A549 (cell line): ENCODE data around the gene CYP26B1.

Experiments
- BHLHE40 ChIP-seq: IDR thresholded peaks from 2 replicates; pipeline ENCODE4 v1.6.1; 2012; ENCODE audit warnings: low read depth, low read length, inconsistent platforms
- CBX2 ChIP-seq: fragments of 200-600 bp; sonication (generic); IDR thresholded peaks from 2 replicates; pipeline ENCODE4 v1.6.1; 2016; ENCODE audit warnings: low read depth, mild to moderate bottlenecking, borderline replicate concordance
- CHD2 ChIP-seq: fragments of 150-350 bp; IDR thresholded peaks from 2 replicates; pipeline ENCODE4 v1.6.1; 2014; ENCODE audit warnings: low read length; ENCODE audit not compliant: partially characterized antibody
- CHD4 ChIP-seq: fragments of 200-600 bp; sonication (generic); IDR thresholded peaks from 2 replicates; pipeline ENCODE4 v1.6.1; 2016; ENCODE audit warnings: antibody characterized with exemption, mild to moderate bottlenecking, borderline replicate concordance
- CTCF ChIP-seq: fragments of >200 bp; sonication (Bioruptor Twin); formaldehyde crosslinking; IDR thresholded peaks from 3 replicates; pipeline ENCODE4 v1.5.1; 2016
- EHMT2 ChIP-seq: fragments of 200-600 bp; sonication (generic); IDR thresholded peaks from 2 replicates; pipeline ENCODE4 v1.6.1; 2016; ENCODE audit warnings: antibody characterized with exemption, low read depth, mild to moderate bottlenecking, moderate library complexity
- EP300 ChIP-seq, 2 experiments: fragments of >200 bp; sonication (Bioruptor Twin); formaldehyde crosslinking; IDR thresholded peaks; 2 replicates in 1 of 2; 3 replicates in 1 of 2; pipeline ENCODE4 v1.6.1; 2016 to 2017
- HDAC2 ChIP-seq: fragments of 200-600 bp; sonication (generic); IDR thresholded peaks from 2 replicates; pipeline ENCODE4 v1.6.1; 2016
- HMGXB4 ChIP-seq: fragments of 250-450 bp; sonication (Bioruptor Pico); IDR thresholded peaks from 2 replicates; pipeline ENCODE4 v1.5.0; 2021; ENCODE audit warnings: mild to moderate bottlenecking, moderate library complexity, borderline replicate concordance
- POLR2A ChIP-seq: IDR thresholded peaks from 2 replicates; pipeline ENCODE4 v1.6.1; 2012; ENCODE audit warnings: mild to moderate bottlenecking, low read length
- REST ChIP-seq: fragments of 200-600 bp; sonication (generic); IDR thresholded peaks from 2 replicates; pipeline ENCODE4 v1.6.1; 2016; ENCODE audit warnings: antibody characterized with exemption, mild to moderate bottlenecking, moderate library complexity
- RNF2 ChIP-seq: fragments of 200-600 bp; sonication (generic); IDR thresholded peaks from 2 replicates; pipeline ENCODE4 v1.6.1; 2016; ENCODE audit warnings: low read depth, mild to moderate bottlenecking, antibody characterized with exemption, moderate library complexity, borderline replicate concordance
- SREBF2 ChIP-seq: fragments of 450-650 bp; IDR thresholded peaks from 2 replicates; pipeline ENCODE4 v1.6.1; 2014; ENCODE audit warnings: mild to moderate bottlenecking, moderate library complexity

- TF ChIP-seq RNF2 (no peak), CTCF (no peak), POLR2A (no peak), SREBF2 (no peak), BHLHE40 (no peak), REST (no peak), EP300 (IDR thresholded peaks at IDR 0.05) (no peak), HDAC2 (no peak), HMGXB4 (CRISPR knock-in tag) (no peak), CBX2 (no peak), EHMT2 (no peak), CHD4 (no peak), CHD2 (no peak)
Observed at GRCh38 chr2:72134408-72134996, 13.2 kb downstream of the CYP26B1 start.
